ENCODE measurements around the gene MEGF10.
"Not testable (repeated sequence)": the region's sequence is repeated elsewhere in the genome, so short reads cannot be mapped to it uniquely, and the experiment has no call there.

MEGF10 gene

GRCh38 chr5:127307868-127308267 is 17.3 kb downstream of the MEGF10 start:
- TF ChIP-seq POLR2A (IDR thresholded peaks at IDR 0.05; ENCODE audit: low read depth, low read length), result no peak
- DNase-seq (ENCODE audit: insufficient read length, low spot score) (no peak), FAIRE-seq (no peak)

- FAIRE-seq; DNase-seq (ENCODE audit: insufficient read length, low spot score): not testable (repeated sequence)
These were observed 17.7 kb downstream of the MEGF10 start for GRCh38 chr5:127308325-127308724.

GRCh38 chr5:127308945-127309344 is 18.3 kb downstream of the MEGF10 start:
- no peak for DNase-seq (ENCODE audit: insufficient read length, low spot score)
- FAIRE-seq, result no peak
- TF ChIP-seq POLR2A (IDR thresholded peaks at IDR 0.05; ENCODE audit: low read depth, low read length), result no peak

- FAIRE-seq (no peak), DNase-seq (ENCODE audit: insufficient read length, low spot score) (no peak)
- TF ChIP-seq POLR2A (IDR thresholded peaks at IDR 0.05; ENCODE audit: low read depth, low read length), result no peak
These were observed 20.8 kb downstream of the MEGF10 start for GRCh38 chr5:127311349-127311748.

GRCh38 chr5:127311781-127312525 is 21.4 kb downstream of the MEGF10 start:
- no peak for TF ChIP-seq POLR2A (IDR thresholded peaks at IDR 0.05; ENCODE audit: low read depth, low read length)
- FAIRE-seq (no peak), DNase-seq (ENCODE audit: insufficient read length, low spot score) (no peak)

GRCh38 chr5:127313379-127313778 is 22.8 kb downstream of the MEGF10 start:
- no peak for TF ChIP-seq POLR2A (IDR thresholded peaks at IDR 0.05; ENCODE audit: low read depth, low read length)
- FAIRE-seq (no peak), DNase-seq (ENCODE audit: insufficient read length, low spot score) (no peak)

GRCh38 chr5:127313847-127314473 is 23.4 kb downstream of the MEGF10 start:
- peak; percentile 71 for FAIRE-seq
- no peak for TF ChIP-seq POLR2A (IDR thresholded peaks at IDR 0.05; ENCODE audit: low read depth, low read length)
- DNase-seq (ENCODE audit: insufficient read length, low spot score), result peak; percentile 39

GRCh38 chr5:127316011-127316410 is 25.4 kb downstream of the MEGF10 start:
- FAIRE-seq (no peak), DNase-seq (ENCODE audit: insufficient read length, low spot score) (no peak)
- TF ChIP-seq POLR2A (IDR thresholded peaks at IDR 0.05; ENCODE audit: low read depth, low read length), result no peak

- not testable (repeated sequence) for DNase-seq (ENCODE audit: insufficient read length, low spot score); FAIRE-seq
These were observed 26.8 kb downstream of the MEGF10 start for GRCh38 chr5:127317385-127317784.

GRCh38 chr5:127320032-127320965 is 29.7 kb downstream of the MEGF10 start:
- TF ChIP-seq POLR2A (IDR thresholded peaks at IDR 0.05; ENCODE audit: low read depth, low read length), result no peak
- FAIRE-seq (no peak), DNase-seq (ENCODE audit: insufficient read length, low spot score) (no peak)

- FAIRE-seq, result no peak
- DNase-seq (ENCODE audit: insufficient read length, low spot score), result no peak
- TF ChIP-seq POLR2A (IDR thresholded peaks at IDR 0.05; ENCODE audit: low read depth, low read length), result no peak
These were observed 30.9 kb downstream of the MEGF10 start for GRCh38 chr5:127321465-127321864.

GRCh38 chr5:127322403-127322802 is 31.8 kb downstream of the MEGF10 start:
- DNase-seq (ENCODE audit: insufficient read length, low spot score) (no peak), FAIRE-seq (no peak)
- TF ChIP-seq POLR2A (IDR thresholded peaks at IDR 0.05; ENCODE audit: low read depth, low read length), result no peak

- no peak for DNase-seq (ENCODE audit: insufficient read length, low spot score)
- FAIRE-seq, result no peak
- TF ChIP-seq POLR2A (IDR thresholded peaks at IDR 0.05; ENCODE audit: low read depth, low read length), result no peak
These were observed 34.2 kb downstream of the MEGF10 start for GRCh38 chr5:127324756-127325155.

GRCh38 chr5:127326431-127326830 is 35.8 kb downstream of the MEGF10 start:
- no peak for FAIRE-seq
- no peak for TF ChIP-seq POLR2A (IDR thresholded peaks at IDR 0.05; ENCODE audit: low read depth, low read length)
- DNase-seq (ENCODE audit: insufficient read length, low spot score), result no peak

Data from H54 (cell line).